Ishikawa (cell line): ENCODE data around the gene DBF4B.

Experiments
- CEBPB ChIP-seq: IDR thresholded peaks from 2 replicates; pipeline ENCODE4 v1.6.1; 2012
- CREB1 ChIP-seq: IDR thresholded peaks from 2 replicates; pipeline ENCODE4 v1.6.1; 2012; ENCODE audit warnings: low read depth
- EGR1 ChIP-seq: IDR thresholded peaks from 2 replicates; pipeline ENCODE4 v1.6.1; 2012
- EP300 ChIP-seq: IDR thresholded peaks from 2 replicates; pipeline ENCODE4 v1.6.1; 2012; ENCODE audit warnings: borderline replicate concordance
- FOXM1 ChIP-seq: IDR thresholded peaks from 2 replicates; pipeline ENCODE4 v1.6.1; 2012; ENCODE audit warnings: low read depth, borderline replicate concordance
- MAX ChIP-seq: IDR thresholded peaks from 2 replicates; pipeline ENCODE4 v1.6.1; 2012
- NFIC ChIP-seq: IDR thresholded peaks from 2 replicates; pipeline ENCODE4 v1.6.1; 2012
- RAD21 ChIP-seq: IDR thresholded peaks from 2 replicates; pipeline ENCODE4 v1.6.1; 2012; ENCODE audit warnings: low read depth
- REST ChIP-seq: IDR thresholded peaks from 2 replicates; pipeline ENCODE4 v1.6.1; 2012; ENCODE audit warnings: low read depth, mild to moderate bottlenecking
- TAF1 ChIP-seq: IDR thresholded peaks from 2 replicates; pipeline ENCODE4 v1.6.1; 2012; ENCODE audit warnings: low read depth, mild to moderate bottlenecking
- TCF12 ChIP-seq: IDR thresholded peaks from 2 replicates; pipeline ENCODE4 v1.6.1; 2012; ENCODE audit warnings: low read depth
- TEAD4 ChIP-seq: IDR thresholded peaks from 2 replicates; pipeline ENCODE4 v1.6.1; 2012
- USF1 ChIP-seq: IDR thresholded peaks from 2 replicates; pipeline ENCODE4 v1.6.1; 2012
- YY1 ChIP-seq: IDR thresholded peaks from 2 replicates; pipeline ENCODE4 v1.6.1; 2012; ENCODE audit warnings: low read depth
- ZBTB7A ChIP-seq: IDR thresholded peaks from 2 replicates; pipeline ENCODE4 v1.6.1; 2012; ENCODE audit warnings: low read depth

DBF4B gene

GRCh38 chr17:44689477-44690217, 18.8 kb upstream of the DBF4B start, which contains the start of gene CCDC43:
TSS of gene CCDC43 (minus strand) at chr17:44689776. CDS start at chr17:44689753, 23 bp downstream.
- TF ChIP-seq CEBPB (no peak), MAX (peak; percentile 86), EP300 (no peak; the same call in 1 of the 2 replicates), CREB1 (no peak), REST (no peak), TAF1 (peak; percentile 99), YY1 (peak; percentile 99), EGR1 (peak; percentile 46), NFIC (no peak), ZBTB7A (peak; percentile 98), USF1 (no peak), TCF12 (peak; percentile 42; the same call in 1 of the 2 replicates)

GRCh38 chr17:44693609-44694008, 14.9 kb upstream of the DBF4B start:
- TF ChIP-seq NFIC (no peak), CEBPB (no peak), REST (no peak), MAX (no peak), ZBTB7A (no peak), TEAD4 (no peak), YY1 (no peak), CREB1 (no peak), USF1 (no peak), RAD21 (no peak), TAF1 (no peak), EP300 (no peak)

- TF ChIP-seq RAD21 (no peak), EP300 (no peak), ZBTB7A (no peak), YY1 (no peak), FOXM1 (no peak), NFIC (no peak), REST (no peak), TCF12 (no peak)
Observed at GRCh38 chr17:44707755-44708400, 587 bp upstream of the DBF4B start.

GRCh38 chr17:44719444-44719843, 11.0 kb downstream of the DBF4B start:
- TF ChIP-seq MAX (no peak), NFIC (no peak), EP300 (no peak), REST (no peak), FOXM1 (no peak), ZBTB7A (no peak), CREB1 (no peak)
